Cardiac muscle cell (in vitro differentiated cells and primary cell): Measurements from ENCODE around the gene DERL3. TPM values are rescaled to one million over a fixed set of nuclear protein-coding genes. Genes with fewer than 3 reads are reported as not detected.

Source experiments
- DNase-seq, 2 donors: peaks; one replicate each; pipeline versions ENCODE4 v3.0.0 to v3.0.0-alpha.2; 2010 to 2017; ENCODE audit warnings: low read depth in 1 of 2, low spot score in 1 of 2
- H3K27ac ChIP-seq: fragments of 200-600 bp; sonication (generic); 2 replicates; pipeline ENCODE4 v1.5.1; 2016
- H3K27me3 ChIP-seq: fragments of 200-600 bp; sonication (generic); 2 replicates; pipeline ENCODE4 v1.6.0; 2016; ENCODE audit warnings: control low read depth
- H3K36me3 ChIP-seq: fragments of 200-600 bp; sonication (generic); 2 replicates; pipeline ENCODE4 v1.5.1; 2016; ENCODE audit warnings: control low read depth
- H3K4me1 ChIP-seq: fragments of 200-600 bp; sonication (generic); 2 replicates; pipeline ENCODE4 v1.8.1; 2017; ENCODE audit warnings: low read depth, mild to moderate bottlenecking, mixed run types
- H3K4me3 ChIP-seq: fragments of 200-600 bp; sonication (generic); 2 replicates; pipeline ENCODE4 v1.5.1; 2016; ENCODE audit warnings: mild to moderate bottlenecking
- H3K9me3 ChIP-seq: fragments of 200-600 bp; sonication (generic); 2 replicates; pipeline ENCODE4 v1.5.1; 2017; ENCODE audit warnings: low read depth, mild to moderate bottlenecking, control low read depth
- CTCF ChIP-seq: IDR thresholded peaks from 2 replicates; pipeline ENCODE4 v1.5.1; 2012; ENCODE audit warnings: low read depth, mild to moderate bottlenecking, low read length
- polyA plus RNA-seq: library from polyadenylated mRNA; unstranded; fragments of >200 nt; fragmentation: Nextera tagmentation; extraction: Ambion mirVana; gene quantifications from 2 replicates; pipeline ENCODE4 v1.2.1, GENCODE V29; 2016
- total RNA-seq: library from RNA; depleted of rRNA; stranded (reverse); fragments of >200 nt; gene quantifications from 2 replicates; pipeline ENCODE4 v1.2.3, GENCODE V29; 2016

The DERL3 gene
- total and polyA plus RNA-seq, 2 experiments from 2014 or later: 18.0 to 55.3 TPM

- Histone ChIP-seq H3K4me1 (no peaks in the 10 kb centered on the region), H3K27me3 (no peaks in the 10 kb centered on the region), H3K4me3 (no peak overlapping the region), H3K27ac (no peak overlapping the region), H3K36me3 (peaks cover 51% of the 10 kb centered on the region), H3K9me3 (no peaks in the 10 kb centered on the region)
- DNase-seq: no peak
- TF ChIP-seq CTCF: no peak
These were observed 36.9 kb downstream of the DERL3 start for GRCh38 chr22:23801886-23802377.

GRCh38 chr22:23801238-23801821 lies 37.5 kb downstream of the DERL3 start:
- no peaks in the 10 kb centered on the region for H3K4me1 ChIP-seq
- H3K9me3 ChIP-seq: no peaks in the 10 kb centered on the region
- DNase-seq: no peak
- TF ChIP-seq CTCF: no peak
- H3K27ac ChIP-seq: no peak overlapping the region
- no peaks in the 10 kb centered on the region for H3K27me3 ChIP-seq
- no peak overlapping the region for H3K4me3 ChIP-seq
- H3K36me3 ChIP-seq: peaks cover 52% of the 10 kb centered on the region

GRCh38 chr22:23800297-23801237 lies 38.2 kb downstream of the DERL3 start:
- H3K27ac ChIP-seq: no peak overlapping the region
- DNase-seq: no peak
- no peaks in the 10 kb centered on the region for H3K9me3 ChIP-seq
- H3K27me3 ChIP-seq: no peaks in the 10 kb centered on the region
- no peak overlapping the region for H3K4me3 ChIP-seq
- no peaks in the 10 kb centered on the region for H3K4me1 ChIP-seq
- no peak for TF ChIP-seq CTCF
- H3K36me3 ChIP-seq: peaks cover 50% of the 10 kb centered on the region

GRCh38 chr22:23796461-23796860 lies 42.3 kb downstream of the DERL3 start:
- Histone ChIP-seq H3K4me1 (peaks cover under 1% of the 10 kb centered on the region), H3K9me3 (no peaks in the 10 kb centered on the region), H3K27ac (no peak overlapping the region), H3K36me3 (peaks cover 50% of the 10 kb centered on the region), H3K4me3 (no peak overlapping the region), H3K27me3 (no peaks in the 10 kb centered on the region)
- peak in 1 of 2 donors; percentile 42 for DNase-seq
- no peak for TF ChIP-seq CTCF

GRCh38 chr22:23793326-23793725 lies 45.5 kb downstream of the DERL3 start:
- Histone ChIP-seq H3K36me3 (peaks cover 34% of the 10 kb centered on the region), H3K27ac (no peak overlapping the region), H3K27me3 (no peaks in the 10 kb centered on the region), H3K4me1 (peaks cover 16% of the 10 kb centered on the region), H3K9me3 (no peaks in the 10 kb centered on the region), H3K4me3 (no peak overlapping the region)
- no peak for TF ChIP-seq CTCF
- no peak for DNase-seq
